Stomach smooth muscle (tissue), 2 donors: ENCODE measurements around the gene PRKAR1A.

Source experiments
- H3K27ac ChIP-seq: one replicate; pipeline ENCODE4 v1.7.0; 2013; ENCODE audit warnings: mild to moderate bottlenecking, low read length, inconsistent platforms
- H3K27me3 ChIP-seq, 2 donors: one replicate each; pipeline ENCODE4 v1.7.0; 2013; ENCODE audit warnings: low read length in 2 of 2; ENCODE audit not compliant: insufficient read depth in 2 of 2, control insufficient read depth in 1 of 2
- H3K36me3 ChIP-seq, 2 donors: one replicate each; pipeline ENCODE4 v1.7.0; 2013; ENCODE audit warnings: low read length in 2 of 2; ENCODE audit not compliant: control insufficient read depth in 2 of 2, insufficient read depth in 2 of 2
- H3K4me1 ChIP-seq: one replicate; pipeline ENCODE4 v1.7.0; 2013; ENCODE audit warnings: low read length; ENCODE audit not compliant: control insufficient read depth, insufficient read depth
- H3K4me3 ChIP-seq, 2 donors: one replicate each; pipeline ENCODE4 v1.7.0; 2013; ENCODE audit warnings: low read length in 2 of 2
- H3K9ac ChIP-seq, 2 donors: one replicate each; pipeline ENCODE4 v1.7.0; 2013; ENCODE audit warnings: low read length in 2 of 2, mild to moderate bottlenecking in 1 of 2
- H3K9me3 ChIP-seq, 2 donors: one replicate each; pipeline ENCODE4 v1.7.0; 2013; ENCODE audit warnings: low read length in 2 of 2; ENCODE audit not compliant: control insufficient read depth in 2 of 2
- donor health status: healthy.
- donor health status: Pancreatic carcinoma.

PRKAR1A gene

DNA sequence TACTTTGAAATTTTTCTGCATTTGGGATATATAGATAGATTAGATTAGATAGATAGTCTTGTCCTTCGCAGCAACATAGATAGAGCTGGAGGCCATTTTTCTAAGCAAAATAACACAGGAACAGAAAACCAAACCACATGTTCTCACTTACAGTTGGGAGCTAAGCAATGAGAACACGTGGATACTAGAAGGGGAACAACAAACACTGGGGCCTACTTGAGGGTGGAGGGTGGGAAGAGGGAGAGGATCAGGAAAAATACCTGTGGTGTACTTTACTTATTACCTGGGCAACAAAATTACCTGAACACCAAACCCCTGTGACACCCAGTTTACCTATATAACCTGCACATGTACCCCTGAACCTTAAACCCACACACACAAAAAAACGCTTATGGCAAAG lies 14.3 kb downstream of the PRKAR1A start:
- no peak overlapping the region for H3K27ac ChIP-seq
- no peaks in the 10 kb centered on the region for H3K4me1 ChIP-seq
- H3K9ac ChIP-seq: no peak overlapping the region
- H3K4me3 ChIP-seq: no peak overlapping the region
- peaks cover 66 to 73% of the 10 kb centered on the region in 2 donors for H3K36me3 ChIP-seq
- H3K27me3 ChIP-seq: no peaks in the 10 kb centered on the region
- no peaks in the 10 kb centered on the region for H3K9me3 ChIP-seq

DNA sequence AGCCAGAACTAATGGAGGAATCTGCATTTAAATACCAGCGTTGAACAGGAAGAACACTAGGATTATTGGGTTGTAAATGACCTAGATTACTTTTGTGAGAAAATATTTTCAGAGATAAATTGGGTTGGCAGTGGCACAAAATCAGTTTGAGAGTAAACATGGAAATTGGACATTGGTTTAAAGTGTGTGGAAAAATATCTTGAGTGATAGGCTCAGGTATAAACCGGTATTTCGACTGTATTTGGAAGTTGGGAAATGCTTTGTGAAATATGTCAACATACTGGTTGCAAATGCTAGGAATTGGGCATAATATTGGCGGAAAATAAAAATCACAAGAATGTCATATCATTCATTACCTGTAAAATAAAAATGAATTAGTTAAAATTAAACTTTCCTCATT lies 15.1 kb downstream of the PRKAR1A start:
- no peak overlapping the region for H3K9ac ChIP-seq
- H3K4me3 ChIP-seq: no peak overlapping the region
- no peaks in the 10 kb centered on the region for H3K27me3 ChIP-seq
- no peaks in the 10 kb centered on the region for H3K9me3 ChIP-seq
- H3K27ac ChIP-seq: no peak overlapping the region
- no peaks in the 10 kb centered on the region for H3K4me1 ChIP-seq
- H3K36me3 ChIP-seq: peaks cover 66 to 72% of the 10 kb centered on the region in 2 donors

GRCh38 chr17:68531252-68531651 lies 19.0 kb downstream of the PRKAR1A start:
- H3K27me3 ChIP-seq: no peaks in the 10 kb centered on the region
- no peak overlapping the region for H3K27ac ChIP-seq
- H3K4me1 ChIP-seq: no peaks in the 10 kb centered on the region
- H3K9me3 ChIP-seq: no peaks in the 10 kb centered on the region
- H3K36me3 ChIP-seq: peaks cover 49 to 52% of the 10 kb centered on the region in 2 donors
- no peak overlapping the region for H3K4me3 ChIP-seq
- no peak overlapping the region for H3K9ac ChIP-seq

DNA sequence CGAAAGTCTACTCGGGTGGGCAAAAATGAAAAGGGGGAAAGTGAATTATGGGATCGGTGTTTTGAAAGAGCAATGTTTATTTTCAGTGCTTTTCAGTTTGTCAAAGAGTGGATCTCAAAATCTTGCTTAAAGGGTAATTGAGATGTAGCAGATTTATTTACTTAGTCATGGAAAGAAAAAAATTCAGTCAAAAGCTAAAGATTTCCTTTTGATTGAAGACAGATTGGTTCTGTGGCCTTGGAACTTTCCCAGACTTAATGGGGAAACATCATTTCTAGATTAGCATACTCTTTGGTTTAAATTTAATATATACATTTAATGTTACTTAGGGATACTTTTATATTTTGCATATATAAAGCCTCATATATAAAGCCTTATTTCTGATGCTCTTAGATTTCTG lies 20.6 kb downstream of the PRKAR1A start:
- H3K4me1 ChIP-seq: no peaks in the 10 kb centered on the region
- peaks cover 49% of the 10 kb centered on the region in 2 donors for H3K36me3 ChIP-seq
- no peak overlapping the region for H3K9ac ChIP-seq
- no peaks in the 10 kb centered on the region for H3K9me3 ChIP-seq
- no peaks in the 10 kb centered on the region for H3K27me3 ChIP-seq
- H3K27ac ChIP-seq: no peak overlapping the region
- H3K4me3 ChIP-seq: no peak overlapping the region

GRCh38 chr17:68533887-68534694 lies 21.9 kb downstream of the PRKAR1A start:
- Histone ChIP-seq H3K27ac (no peak overlapping the region), H3K36me3 (peaks cover 46 to 51% of the 10 kb centered on the region in 2 donors), H3K27me3 (no peaks in the 10 kb centered on the region), H3K4me1 (no peaks in the 10 kb centered on the region), H3K9me3 (no peaks in the 10 kb centered on the region), H3K4me3 (no peak overlapping the region), H3K9ac (no peak overlapping the region)

DNA sequence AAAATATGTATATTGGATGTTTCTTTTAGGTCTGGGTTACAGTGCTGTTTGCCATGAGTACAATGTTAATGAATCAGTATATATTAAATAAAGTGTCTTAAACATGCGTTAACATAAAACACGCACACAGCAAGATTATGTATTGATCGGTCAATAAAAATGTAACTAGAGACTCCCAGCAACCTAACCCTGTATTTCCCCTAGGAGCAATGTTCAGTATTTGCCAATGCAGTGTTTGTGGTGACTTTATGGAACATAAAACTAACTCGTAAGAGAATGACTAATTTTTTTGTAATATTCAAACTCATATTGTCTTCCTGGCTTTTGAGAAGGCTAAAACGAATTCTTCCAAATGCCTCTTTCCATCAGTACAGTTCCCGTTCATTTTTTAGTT lies 22.5 kb downstream of the PRKAR1A start:
- H3K27ac ChIP-seq: no peak overlapping the region
- no peak overlapping the region for H3K4me3 ChIP-seq
- H3K36me3 ChIP-seq: peaks cover 46% of the 10 kb centered on the region in 2 donors
- no peaks in the 10 kb centered on the region for H3K4me1 ChIP-seq
- no peaks in the 10 kb centered on the region for H3K27me3 ChIP-seq
- H3K9me3 ChIP-seq: no peaks in the 10 kb centered on the region
- no peak overlapping the region for H3K9ac ChIP-seq

- Histone ChIP-seq H3K27ac (no peak overlapping the region), H3K4me3 (no peak overlapping the region), H3K27me3 (no peaks in the 10 kb centered on the region), H3K36me3 (peaks cover 42 to 49% of the 10 kb centered on the region in 2 donors), H3K4me1 (no peaks in the 10 kb centered on the region), H3K9ac (no peak overlapping the region), H3K9me3 (no peaks in the 10 kb centered on the region)
Observed at GRCh38 chr17:68535922-68536321, 23.7 kb downstream of the PRKAR1A start.

DNA sequence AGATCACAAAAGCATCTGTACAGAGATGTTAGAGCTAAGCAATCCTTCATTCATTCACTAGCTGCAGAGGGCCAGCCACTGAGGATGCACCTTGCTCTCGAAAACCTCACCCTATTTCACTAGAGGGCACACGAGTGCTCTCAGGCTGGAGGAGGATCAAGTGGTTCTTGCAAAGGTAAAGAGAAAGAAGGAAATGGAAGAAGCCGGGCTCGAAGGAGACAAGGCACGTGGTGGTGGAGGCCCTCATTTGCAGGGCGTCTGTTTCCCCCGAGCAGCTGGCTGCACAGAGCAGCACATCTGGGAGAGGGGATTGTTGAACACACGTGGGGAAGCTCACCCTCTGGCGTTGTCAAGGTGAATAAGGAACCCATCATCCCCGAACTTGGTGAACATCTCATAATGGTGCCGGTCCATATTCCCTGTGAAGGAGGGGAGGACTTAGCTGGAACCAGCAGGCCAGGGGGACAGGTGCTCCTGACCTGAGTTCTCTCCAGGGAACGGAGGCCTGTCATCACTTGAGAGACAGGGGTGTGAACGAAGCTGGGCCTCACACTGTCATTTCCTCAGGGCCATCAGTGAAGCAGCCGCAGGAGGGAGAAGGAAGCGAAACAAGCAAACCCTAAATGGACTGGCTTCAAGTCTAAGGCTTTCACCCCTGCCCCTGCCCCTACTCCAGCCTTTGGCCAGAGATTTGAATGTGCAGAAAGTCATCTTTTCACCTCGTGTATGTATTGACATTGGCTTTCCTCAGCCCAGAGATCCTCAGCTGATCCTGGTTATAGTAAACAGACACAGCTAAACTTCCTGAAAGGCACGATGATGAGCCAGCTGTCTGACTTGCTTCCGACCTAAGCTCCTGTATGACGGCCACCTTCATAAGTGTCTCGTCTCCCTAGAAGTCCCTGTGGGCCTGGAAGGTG lies 27.6 kb downstream of the PRKAR1A start:
- no peaks in the 10 kb centered on the region for H3K27me3 ChIP-seq
- H3K4me3 ChIP-seq: no peak overlapping the region
- H3K27ac ChIP-seq: no peak overlapping the region
- peaks cover 30 to 43% of the 10 kb centered on the region in 2 donors for H3K36me3 ChIP-seq
- H3K9me3 ChIP-seq: no peaks in the 10 kb centered on the region
- no peaks in the 10 kb centered on the region for H3K4me1 ChIP-seq
- H3K9ac ChIP-seq: no peak overlapping the region

GRCh38 chr17:68540981-68541380 lies 28.8 kb downstream of the PRKAR1A start:
- H3K9me3 ChIP-seq: no peaks in the 10 kb centered on the region
- H3K27me3 ChIP-seq: no peaks in the 10 kb centered on the region
- no peak overlapping the region for H3K9ac ChIP-seq
- H3K36me3 ChIP-seq: peaks cover 26 to 37% of the 10 kb centered on the region in 2 donors
- H3K4me3 ChIP-seq: no peak overlapping the region
- H3K27ac ChIP-seq: no peak overlapping the region
- no peaks in the 10 kb centered on the region for H3K4me1 ChIP-seq

- no peak overlapping the region for H3K9ac ChIP-seq
- no peak overlapping the region for H3K27ac ChIP-seq
- H3K4me3 ChIP-seq: no peak overlapping the region
- H3K36me3 ChIP-seq: peaks cover 23 to 33% of the 10 kb centered on the region in 2 donors
- H3K4me1 ChIP-seq: no peaks in the 10 kb centered on the region
- no peaks in the 10 kb centered on the region for H3K9me3 ChIP-seq
- H3K27me3 ChIP-seq: no peaks in the 10 kb centered on the region
Observed at GRCh38 chr17:68541816-68542215, 29.6 kb downstream of the PRKAR1A start.
